NCI-H1694 (cell line): ENCODE data around the gene RAET1G.
"Not testable (repeated sequence)": the region's sequence is repeated elsewhere in the genome, so short reads cannot be mapped to it uniquely, and the experiment has no call there.

Source experiments
- DNase-seq: peaks from one replicate; lab custom pipeline; 2025; lab: John Stamatoyannopoulos, UW

Gene RAET1G

GRCh38 chr6:149953934-149954327, 31.0 kb upstream of the RAET1G start:
- not testable (repeated sequence) for DNase-seq

- DNase-seq = not testable (repeated sequence)
These were observed 30.5 kb upstream of the RAET1G start for GRCh38 chr6:149953390-149953789.

GRCh38 chr6:149951626-149952025, 28.7 kb upstream of the RAET1G start:
- no peak for DNase-seq

GRCh38 chr6:149951096-149951495, 28.2 kb upstream of the RAET1G start:
- no peak for DNase-seq

- DNase-seq = no peak
These were observed 27.5 kb upstream of the RAET1G start for GRCh38 chr6:149950423-149950822.

GRCh38 chr6:149948616-149949015, 25.7 kb upstream of the RAET1G start:
- DNase-seq = no peak

- DNase-seq = no peak
These were observed 25.1 kb upstream of the RAET1G start for GRCh38 chr6:149948011-149948410.

- DNase-seq = not testable (repeated sequence)
These were observed 24.6 kb upstream of the RAET1G start for GRCh38 chr6:149947533-149947932.

GRCh38 chr6:149946631-149947030, 23.7 kb upstream of the RAET1G start:
- DNase-seq = not testable (repeated sequence)

GRCh38 chr6:149945276-149945675, 22.4 kb upstream of the RAET1G start:
- DNase-seq = not testable (repeated sequence)

- not testable (repeated sequence) for DNase-seq
These were observed 20.4 kb upstream of the RAET1G start for GRCh38 chr6:149943321-149943720.

GRCh38 chr6:149942461-149942829, 19.5 kb upstream of the RAET1G start:
- no peak for DNase-seq

GRCh38 chr6:149941583-149942460, 18.9 kb upstream of the RAET1G start, which contains the start of gene ULBP2:
Gene ULBP2, plus strand, starts transcription at chr6:149942014. Its CDS starts 59 bp downstream, at chr6:149942073.
- peak; percentile 77 for DNase-seq

GRCh38 chr6:149940672-149940982, 17.7 kb upstream of the RAET1G start:
- DNase-seq = no peak

GRCh38 chr6:149939909-149940671, 17.2 kb upstream of the RAET1G start:
- no peak for DNase-seq

GRCh38 chr6:149939356-149939648, 16.4 kb upstream of the RAET1G start:
- DNase-seq = no peak

GRCh38 chr6:149938571-149939355, 15.8 kb upstream of the RAET1G start:
- no peak for DNase-seq

- DNase-seq = not testable (repeated sequence)
These were observed 15.2 kb upstream of the RAET1G start for GRCh38 chr6:149938013-149938570.

GRCh38 chr6:149936743-149937142, 13.8 kb upstream of the RAET1G start:
- no peak for DNase-seq

GRCh38 chr6:149935668-149936067, 12.7 kb upstream of the RAET1G start:
- DNase-seq = no peak

- no peak for DNase-seq
These were observed 12.3 kb upstream of the RAET1G start for GRCh38 chr6:149935246-149935645.
